HepG2 (cell line): ENCODE data around the gene EMP2. TPM values are rescaled to one million over a fixed set of nuclear protein-coding genes. Genes with fewer than 3 reads are reported as not detected.

ENCODE experiments used
- ATAC-seq: fragments of 200-7000 bp; cut with Tn5 transposase; 3 replicates; pipeline ENCODE4 v1.9.1; 2020; ENCODE audit warnings: mild to moderate bottlenecking, moderate library complexity
- BruUV-seq: library from RNA; stranded (reverse); fragments of 400-500 nt; replicated peaks from 2 replicates; lab custom pipeline; 2021; lab: Mats Ljungman, UMichigan
- CTCF ChIA-PET: fragments of 300-600 bp; formaldehyde crosslinking; extraction: SDS; loops from one replicate; lab custom pipeline; 2021; ENCODE audit warnings: low total read pairs, inconsistent platforms, low intra/inter-chr PET ratio; lab: Yijun Ruan, JAX
- POLR2A ChIA-PET: fragments of 350-600 bp; sonication (Branson Sonifier 250); formaldehyde crosslinking; loops from one replicate; lab custom pipeline; 2020; ENCODE audit warnings: antibody characterized with exemption, inconsistent platforms; lab: Yijun Ruan, JAX
- DNase-seq: peaks from one replicate; pipeline ENCODE4 v3.0.0-alpha.2; 2015; ENCODE audit warnings: low spot score
- FAIRE-seq: peaks from 3 replicates; lab custom pipeline; 2011; peaks lifted over from hg19 to GRCh38; lab: Jason Lieb, UNC
- H2AFZ ChIP-seq: one replicate; pipeline ENCODE4 v1.6.1; 2011; ENCODE audit warnings: low read length, inconsistent platforms
- H3K27ac ChIP-seq: fragments of 300-600 bp; 3 replicates; pipeline ENCODE4 v1.8.0; 2011; ENCODE audit warnings: mixed run types, mild to moderate bottlenecking, mixed read lengths, low read length, inconsistent platforms; ENCODE audit not compliant: insufficient read depth; ENCODE audit errors: extremely low read length
- H3K27me3 ChIP-seq, 2 experiments: fragments of 200-600 bp in 1 of 2; 2 replicates in 1 of 2; 3 replicates in 1 of 2; pipeline versions ENCODE4 v1.6.0 to v1.8.0; 2011; ENCODE audit warnings: low read length in 2 of 2, mild to moderate bottlenecking in 2 of 2, moderate library complexity in 2 of 2, inconsistent platforms in 1 of 2; ENCODE audit not compliant: insufficient read depth in 2 of 2, control insufficient read depth in 1 of 2
- H3K36me3 ChIP-seq, 2 experiments: fragments of 200-600 bp in 1 of 2; replicated peaks in 1 of 2; 2 replicates in 1 of 2; 3 replicates in 1 of 2; pipeline versions ENCODE4 v1.5.1 to v1.8.0; 2011; ENCODE audit warnings: low read length in 2 of 2, inconsistent platforms in 1 of 2; ENCODE audit not compliant: insufficient read depth in 2 of 2, control insufficient read depth in 1 of 2
- H3K4me1 ChIP-seq: 2 replicates; pipeline ENCODE4 v1.5.1; 2012; ENCODE audit warnings: low read length, inconsistent platforms; ENCODE audit not compliant: insufficient read depth
- H3K4me2 ChIP-seq: 2 replicates; pipeline ENCODE4 v1.6.0; 2011; ENCODE audit warnings: low read depth, low read length, inconsistent platforms
- H3K4me3 ChIP-seq, 3 experiments: fragments of 200-600 bp in 1 of 3; sonication (generic), shearing (Covaris generic) in 1 of 3; replicated peaks in 1 of 3; 2 replicates each; pipeline ENCODE4 v1.5.1; 2011 to 2016; ENCODE audit warnings: low read length in 3 of 3, inconsistent platforms in 2 of 3, low read depth in 2 of 3, mild to moderate bottlenecking in 2 of 3, control low read depth in 1 of 3, mixed read lengths in 1 of 3; ENCODE audit not compliant: insufficient read depth in 1 of 3
- H3K79me2 ChIP-seq: one replicate; pipeline ENCODE4 v1.6.1; 2011; ENCODE audit warnings: low read length, inconsistent platforms; ENCODE audit not compliant: insufficient read depth
- H3K9ac ChIP-seq: 2 replicates; pipeline ENCODE4 v1.6.0; 2011; ENCODE audit warnings: mild to moderate bottlenecking, low read depth, low read length, inconsistent platforms; ENCODE audit not compliant: insufficient read depth
- H3K9me3 ChIP-seq: 2 replicates; pipeline ENCODE4 v1.5.1; 2012; ENCODE audit warnings: mild to moderate bottlenecking, low read length
- H4K20me1 ChIP-seq: 2 replicates; pipeline ENCODE4 v1.6.0; 2011; ENCODE audit warnings: inconsistent platforms, mild to moderate bottlenecking, low read length, moderate library complexity; ENCODE audit not compliant: insufficient read depth
- SOX13 ChIP-seq, 3 experiments: fragments of 450-650 bp in 1 of 3; sonication (generic) in 1 of 3; formaldehyde crosslinking in 1 of 3; IDR thresholded peaks in 2 of 3; conservative IDR thresholded peaks in 1 of 3; 2 replicates each; pipeline versions ENCODE4 v1.5.0 to v1.6.1; 2016 to 2020; ENCODE audit warnings: antibody characterized with exemption in 1 of 3, mild to moderate bottlenecking in 1 of 3, missing compliant biosample characterization in 1 of 3, missing genetic modification reagents in 1 of 3, moderate library complexity in 1 of 3
- SOX5 ChIP-seq: IDR thresholded peaks from 2 replicates; pipeline ENCODE4 v1.6.1; 2016; ENCODE audit warnings: borderline replicate concordance
- TEAD3 ChIP-seq: optimal IDR thresholded peaks from 2 replicates; pipeline ENCODE3; 2016; ENCODE audit warnings: borderline replicate concordance
- TERF1 ChIP-seq: sonication (generic); formaldehyde crosslinking; IDR thresholded peaks from 2 replicates; pipeline ENCODE4 v1.8.0; 2022; ENCODE audit warnings: mild to moderate bottlenecking, missing genetic modification reagents, moderate library complexity
- XRCC5 ChIP-seq: fragments of 200-400 bp; formaldehyde crosslinking; optimal IDR thresholded peaks from 2 replicates; pipeline ENCODE3; 2017; ENCODE audit warnings: mild to moderate bottlenecking, low read length
- ZNF564 ChIP-seq: sonication (generic); formaldehyde crosslinking; IDR thresholded peaks from 2 replicates; pipeline ENCODE4 v1.8.1; 2023; ENCODE audit warnings: mild to moderate bottlenecking, missing genetic modification reagents
- WGBS: methylation state at CpG from one replicate; pipeline ENCODE4 v1.1.6; 2017; ENCODE audit warnings: low lambda C conversion rate; 5-methylcytosine and 5-hydroxymethylcytosine counted together
- in situ Hi-C: cut with HindIII; loops from 2 replicates; pipeline ENCODE4 v1.10.0; 2017; ENCODE audit warnings: low pct_unique_long_range_greater_than_20kb; ENCODE audit not compliant: extremely low pct_ligation_motif_present
- intact Hi-C: fragments of 100-400 bp; cut with micrococcal nuclease; formaldehyde crosslinking; loops from one replicate; pipeline ENCODE4 v1.10.0; 2022; ENCODE audit not compliant: unreplicated experiment
- polyA plus RNA-seq, 8 experiments: library from polyadenylated mRNA; depleted of rRNA in 3 of 8; stranded (reverse) in 7 of 8; unstranded in 1 of 8; fragments of >200 nt; fragmentation: Illumina TruSeq in 4 of 8; extraction: Trizol in 4 of 8; gene quantifications; 2 replicates each; pipeline versions ENCODE4 v1.2.1 to v1.2.3, GENCODE V29; 2011 to 2016; ENCODE audit warnings: low read depth in 4 of 8, missing spikeins in 1 of 8, mixed read lengths in 1 of 8; ENCODE audit not compliant: insufficient read depth in 1 of 8
- total RNA-seq, 5 experiments: library from RNA; depleted of rRNA; stranded (reverse); fragments of >200 nt; fragmentation: Illumina TruSeq; extraction: Trizol; gene quantifications; 2 replicates each; pipeline ENCODE4 v1.2.3, GENCODE V29; 2016; ENCODE audit warnings: low read depth in 1 of 5

The EMP2 gene
- total and polyA plus RNA-seq, 2 of the 13 experiments (the other 11 are each of a cell fraction or from before 2014, with no cell fraction given) = 24.6 to 91.2 TPM

- 66% methylated on average over 5 of the region's 5 CpGs for WGBS
- ChIA-PET CTCF (no interaction called here), POLR2A (interaction anchor here (0.6 to 0.9 kb wide), 3 partner anchors 14 to 179 kb away, joined by 3 to 4 read pairs (median 3); no protein-coding TSS in a partner anchor)
- DNase-seq (peak; percentile 66), FAIRE-seq (peak; percentile 55)
- Histone ChIP-seq H3K4me1 (peaks cover 17% of the 10 kb centered on the region), H3K79me2 (peaks cover 53% of the 10 kb centered on the region), H3K27ac (no peak overlapping the region), H3K9me3 (peaks cover 5% of the 10 kb centered on the region; the same call in 1 of the 2 replicates), H3K4me3 (no peak overlapping the region), H3K36me3 (peaks cover 0 to 3% of the 10 kb centered on the region in 2 experiments; a peak in 2 of 5 replicates), H3K27me3 (no peaks in the 10 kb centered on the region)
- intact Hi-C loops = no loop called here
- no peak for TF ChIP-seq SOX13 (IDR thresholded peaks at IDR 0.05)
- peak in 1 of 2 experiments; percentile 35; a peak in 1 of 4 replicates for TF ChIP-seq SOX13 (CRISPR knock-in tag; conservative IDR thresholded peaks at IDR 0.05 in 1 of 2, IDR thresholded peaks at IDR 0.05 in 1 of 2)
- peak; percentile 16 for TF ChIP-seq XRCC5
- TF ChIP-seq ZNF564 (CRISPR knock-in tag) = peak; percentile 96
- TF ChIP-seq SOX5 (CRISPR knock-in tag) = peak; percentile 39; the same call in 1 of the 2 replicates
- no peak for TF ChIP-seq TERF1 (CRISPR knock-in tag)
- peak; percentile 14 for TF ChIP-seq TEAD3 (CRISPR knock-in tag)
- TF ChIP-seq, all 625 proteins: peak for 5
- H2AFZ ChIP-seq = no peak overlapping the region
- peak; percentile 25; the same call in 2 of the 3 replicates for ATAC-seq
- no peak overlapping the region for H3K9ac ChIP-seq
- in situ Hi-C loops = no loop called here
- no peak overlapping the region for H3K4me2 ChIP-seq
- peaks cover 86% of the 10 kb centered on the region for H4K20me1 ChIP-seq
- no TSS peak for BruUV-seq
Observed at GRCh38 chr16:10565167-10565566, 15.2 kb downstream of the EMP2 start.
